ENCODE measurements around the gene IPMK.

IPMK gene

DNA sequence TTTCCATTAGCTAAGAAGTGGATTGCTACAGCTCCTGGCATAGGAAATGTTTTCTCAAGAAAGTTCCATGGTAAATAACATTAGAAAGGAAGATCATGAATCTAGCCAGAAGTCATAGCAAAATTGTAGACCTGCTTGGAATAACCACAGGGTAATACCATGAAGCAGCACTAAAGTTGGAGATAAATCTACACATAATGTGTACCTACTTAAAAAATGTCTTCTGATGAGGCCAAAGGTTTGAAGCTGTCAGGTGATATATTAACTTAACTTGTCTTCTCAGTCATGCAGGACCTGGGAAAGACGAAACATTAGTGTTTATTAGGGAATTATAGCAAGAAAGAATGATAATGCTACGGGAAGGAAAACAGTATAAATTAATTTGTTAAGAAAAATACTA lies 7.6 kb upstream of the IPMK start:
- no peak overlapping the region for H3K27ac ChIP-seq
- H4K20me1 ChIP-seq = peaks cover 0 to 21% (median 2%) of the 10 kb centered on the region in 11 experiments; a peak in 6 of 22 replicates
- H3K4me3 ChIP-seq = no peak overlapping the region
- peaks cover 19 to 61% (median 38%) of the 10 kb centered on the region in 11 experiments for H3K36me3 ChIP-seq
- TF ChIP-seq Cebpa-rat (IDR thresholded peaks at IDR 0.05) = no peak
- H3K4me1 ChIP-seq = peaks cover 12 to 32% (median 16%) of the 10 kb centered on the region in 10 experiments
- no peak overlapping the region for H3K9ac ChIP-seq
- peaks cover 0 to 5% (median 0%) of the 10 kb centered on the region in 11 experiments; a peak in 1 of 22 replicates for H3K9me3 ChIP-seq (replicated peaks in 1 of 11)
- H3K4me2 ChIP-seq = no peak overlapping the region
- no peaks in the 10 kb centered on the region for H3K27me3 ChIP-seq

DNA sequence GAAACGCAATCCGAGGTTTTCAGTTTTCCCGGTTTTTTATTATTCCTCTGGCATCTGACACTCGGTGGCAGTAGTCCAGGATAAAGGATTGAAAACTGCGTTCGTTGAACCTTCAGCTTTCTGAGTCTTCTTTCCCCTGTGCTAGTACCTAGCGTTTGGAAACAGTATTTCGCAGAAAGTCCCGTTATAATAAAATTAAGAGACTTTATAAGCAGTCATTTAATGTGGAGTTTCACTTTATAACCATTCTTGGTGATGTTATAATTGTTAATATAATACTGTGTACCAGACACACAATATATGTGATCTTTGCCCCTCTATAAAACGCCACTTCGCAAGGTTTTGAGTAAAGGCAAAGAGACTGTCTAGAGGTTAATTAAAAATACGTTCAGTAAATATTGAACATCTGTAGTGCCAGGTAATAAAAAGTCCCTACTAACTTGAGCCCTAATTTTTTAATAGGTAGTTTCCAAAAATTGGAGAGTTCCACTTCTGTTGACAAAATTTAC lies 2.1 kb upstream of the IPMK start:
- Histone ChIP-seq H4K20me1 (peaks cover 0 to 17% (median 5%) of the 10 kb centered on the region in 11 experiments; a peak in 8 of 22 replicates), H3K9ac (peak overlapping the region; percentile 85 to 99 (median 96)), H3K4me2 (peak overlapping the region; percentile 79 to 96 (median 93)), H3K27ac (peak overlapping the region; percentile 64 to 99 (median 95); a peak in 21 of 22 replicates), H3K9me3 (replicated peaks in 1 of 11) (peaks cover 0 to 4% (median 0%) of the 10 kb centered on the region in 11 experiments; a peak in 1 of 22 replicates), H3K4me1 (peaks cover 7 to 26% (median 20%) of the 10 kb centered on the region in 10 experiments), H3K36me3 (peaks cover 0 to 25% (median 5%) of the 10 kb centered on the region in 11 experiments; a peak in 7 of 22 replicates), H3K27me3 (no peaks in the 10 kb centered on the region), H3K4me3 (peak overlapping the region; percentile 72 to 97 (median 90))
- no peak for TF ChIP-seq Cebpa-rat (IDR thresholded peaks at IDR 0.05)

DNA sequence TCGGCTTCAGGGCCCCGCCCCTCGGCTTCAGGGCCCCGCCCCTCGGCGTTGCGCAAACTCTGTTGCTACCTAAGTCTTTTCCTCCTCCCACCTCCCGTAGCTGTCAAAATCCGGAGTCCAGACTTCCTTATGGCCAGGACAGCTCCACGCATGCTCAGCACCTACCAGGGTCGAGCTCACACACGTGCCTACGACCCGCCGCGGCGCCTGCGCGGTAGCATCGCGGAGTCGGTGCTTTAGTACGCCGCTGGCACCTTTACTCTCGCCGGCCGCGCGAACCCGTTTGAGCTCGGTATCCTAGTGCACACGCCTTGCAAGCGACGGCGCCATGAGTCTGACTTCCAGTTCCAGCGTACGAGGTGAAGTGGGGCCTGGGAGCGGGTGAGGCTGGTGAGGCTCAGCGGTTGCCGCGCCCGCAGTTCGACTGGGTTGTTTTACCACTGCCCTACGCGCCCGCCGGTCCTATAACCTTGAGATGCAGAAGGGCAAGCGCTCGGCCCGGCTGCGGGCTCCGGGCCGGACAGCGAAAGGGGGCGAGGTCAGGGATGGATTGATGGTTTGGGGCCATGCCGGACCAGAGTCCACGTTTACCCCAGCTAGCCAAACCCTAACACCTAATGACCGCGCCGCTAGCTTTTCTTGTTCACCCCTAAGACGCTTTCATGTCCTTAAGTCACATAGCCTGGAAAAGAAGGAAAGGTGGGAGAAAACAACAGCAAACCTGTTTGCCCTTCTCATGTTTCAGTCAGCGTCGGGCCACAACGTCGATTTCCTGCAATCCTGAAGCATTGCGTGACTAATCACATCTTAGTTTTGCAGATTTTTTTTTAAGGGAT lies 1.5 kb upstream of the IPMK start, which contains the start of gene CISD1:
TSS of gene CISD1 (plus strand) at position 217 of the 836 bp plus-strand sequence. CDS start at position 329, 112 bp downstream.
- Histone ChIP-seq H3K4me3 (peak within 1 kb of the TSS; percentile 72 to 97 (median 90)), H3K9ac (peak within 1 kb of the TSS; percentile 92 to 99 (median 97)), H3K27ac (peak within 1 kb of the TSS; percentile 93 to 100 (median 96)), H4K20me1 (peaks cover 0 to 12% (median 0%) of the 10 kb centered on the region in 11 experiments; a peak in 7 of 22 replicates), H3K36me3 (peaks cover 0 to 25% (median 5%) of the 10 kb centered on the region in 11 experiments; a peak in 7 of 22 replicates), H3K9me3 (replicated peaks in 1 of 11) (peaks cover 0 to 4% (median 0%) of the 10 kb centered on the region in 11 experiments; a peak in 1 of 22 replicates), H3K27me3 (no peaks in the 10 kb centered on the region), H3K4me2 (peak within 1 kb of the TSS; percentile 87 to 96 (median 93)), H3K4me1 (peaks cover 9 to 30% (median 21%) of the 10 kb centered on the region in 10 experiments)
- TF ChIP-seq Cebpa-rat (IDR thresholded peaks at IDR 0.05) = peak; percentile 73 to 93 (median 82); a peak in 20 of 22 replicates

DNA sequence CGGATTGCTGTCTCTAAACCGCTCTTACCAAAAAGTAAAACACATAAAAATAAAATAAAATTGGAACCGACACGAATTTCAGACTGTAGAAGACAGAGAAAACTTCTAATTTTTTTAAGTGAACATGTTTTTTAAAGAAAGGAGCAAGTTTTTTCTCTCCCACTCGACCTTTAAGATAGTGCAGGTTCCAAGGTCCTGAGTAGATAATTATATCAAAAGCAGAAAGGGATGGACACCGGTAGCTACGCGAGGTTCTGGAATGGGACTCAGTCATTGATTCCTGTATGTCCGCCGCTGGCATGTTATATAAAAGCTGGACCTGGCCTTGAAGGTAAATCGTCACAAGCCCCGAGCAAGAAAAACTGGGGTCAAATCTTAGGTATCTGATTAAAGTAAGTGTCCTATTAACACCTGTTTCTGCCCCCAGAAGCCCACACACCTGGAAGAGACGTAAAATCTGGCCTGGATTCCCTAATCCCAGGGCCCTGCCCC lies 806 bp upstream of the IPMK start:
- Histone ChIP-seq H3K9ac (peak overlapping the region; percentile 92 to 99 (median 97)), H3K27ac (peak overlapping the region; percentile 92 to 100 (median 96); a peak in 21 of 22 replicates), H3K27me3 (no peaks in the 10 kb centered on the region), H3K4me3 (peak overlapping the region; percentile 72 to 97 (median 90)), H4K20me1 (peaks cover 0 to 12% (median 0%) of the 10 kb centered on the region in 11 experiments; a peak in 8 of 22 replicates), H3K4me1 (peaks cover 12 to 35% (median 26%) of the 10 kb centered on the region in 10 experiments), H3K4me2 (peak overlapping the region; percentile 87 to 96 (median 93)), H3K36me3 (peaks cover 0 to 26% (median 7%) of the 10 kb centered on the region in 11 experiments; a peak in 7 of 22 replicates), H3K9me3 (replicated peaks in 1 of 11) (peaks cover 0 to 4% (median 0%) of the 10 kb centered on the region in 11 experiments; a peak in 1 of 22 replicates)
- TF ChIP-seq Cebpa-rat (IDR thresholded peaks at IDR 0.05) = no peak

DNA sequence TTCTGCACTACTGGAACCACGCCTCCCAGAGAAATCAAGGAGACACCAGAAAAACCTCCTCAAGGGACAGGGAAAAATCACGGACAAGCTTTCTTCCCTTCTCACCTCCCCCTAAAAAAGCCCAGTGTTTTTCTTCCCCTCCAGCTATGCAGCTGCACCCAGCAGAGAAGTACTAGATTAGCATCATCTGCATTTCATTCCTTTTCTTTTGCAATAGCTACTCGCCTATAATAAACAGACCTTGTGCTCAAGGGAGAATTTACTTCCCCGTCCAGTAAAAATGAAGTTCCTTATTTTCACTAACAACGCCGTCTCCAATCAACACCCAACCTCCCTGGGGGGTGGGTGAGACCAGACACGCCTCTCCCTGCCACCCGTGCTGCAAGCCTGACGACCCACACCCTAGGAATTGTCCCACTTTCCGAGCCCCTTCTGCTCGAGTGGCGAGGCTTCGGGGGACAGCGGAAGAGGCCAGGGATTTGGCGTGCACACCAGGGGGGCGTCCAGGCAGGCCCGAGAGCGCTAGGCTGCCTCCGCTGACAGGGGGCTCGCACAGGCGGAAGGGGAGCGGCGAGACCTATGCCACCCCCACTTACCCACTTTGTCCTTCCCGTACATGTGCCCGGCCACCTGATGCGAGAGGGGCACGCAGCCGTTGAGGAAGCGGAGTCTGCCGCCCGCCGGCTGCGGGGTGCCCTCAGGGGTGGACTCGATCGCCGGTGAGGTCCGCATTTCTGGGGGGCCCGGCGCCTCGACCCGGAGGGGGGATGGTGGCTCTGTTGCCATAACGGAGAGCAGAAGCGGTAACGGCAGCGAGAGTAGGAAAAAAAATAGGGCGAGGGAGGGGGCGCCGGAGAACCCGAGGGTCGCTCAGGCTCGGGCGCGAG lies 625 bp downstream of the IPMK start:
- H4K20me1 ChIP-seq = peaks cover 0 to 22% (median 6%) of the 10 kb centered on the region in 11 experiments; a peak in 8 of 22 replicates
- H3K4me3 ChIP-seq = peak overlapping the region; percentile 72 to 97 (median 90)
- H3K9ac ChIP-seq = peak overlapping the region; percentile 92 to 99 (median 97)
- H3K9me3 ChIP-seq (replicated peaks in 1 of 11) = peaks cover 0 to 4% (median 0%) of the 10 kb centered on the region in 11 experiments; a peak in 1 of 22 replicates
- TF ChIP-seq Cebpa-rat (IDR thresholded peaks at IDR 0.05) = peak in 3 of 11 experiments; percentile 39 to 47 (median 41); a peak in 3 of 22 replicates
- peak overlapping the region; percentile 92 to 100 (median 96) for H3K27ac ChIP-seq
- peaks cover 0 to 20% (median 5%) of the 10 kb centered on the region in 11 experiments; a peak in 7 of 22 replicates for H3K36me3 ChIP-seq
- no peaks in the 10 kb centered on the region for H3K27me3 ChIP-seq
- H3K4me2 ChIP-seq = peak overlapping the region; percentile 76 to 96 (median 93)
- peaks cover 19 to 46% (median 37%) of the 10 kb centered on the region in 10 experiments for H3K4me1 ChIP-seq

DNA sequence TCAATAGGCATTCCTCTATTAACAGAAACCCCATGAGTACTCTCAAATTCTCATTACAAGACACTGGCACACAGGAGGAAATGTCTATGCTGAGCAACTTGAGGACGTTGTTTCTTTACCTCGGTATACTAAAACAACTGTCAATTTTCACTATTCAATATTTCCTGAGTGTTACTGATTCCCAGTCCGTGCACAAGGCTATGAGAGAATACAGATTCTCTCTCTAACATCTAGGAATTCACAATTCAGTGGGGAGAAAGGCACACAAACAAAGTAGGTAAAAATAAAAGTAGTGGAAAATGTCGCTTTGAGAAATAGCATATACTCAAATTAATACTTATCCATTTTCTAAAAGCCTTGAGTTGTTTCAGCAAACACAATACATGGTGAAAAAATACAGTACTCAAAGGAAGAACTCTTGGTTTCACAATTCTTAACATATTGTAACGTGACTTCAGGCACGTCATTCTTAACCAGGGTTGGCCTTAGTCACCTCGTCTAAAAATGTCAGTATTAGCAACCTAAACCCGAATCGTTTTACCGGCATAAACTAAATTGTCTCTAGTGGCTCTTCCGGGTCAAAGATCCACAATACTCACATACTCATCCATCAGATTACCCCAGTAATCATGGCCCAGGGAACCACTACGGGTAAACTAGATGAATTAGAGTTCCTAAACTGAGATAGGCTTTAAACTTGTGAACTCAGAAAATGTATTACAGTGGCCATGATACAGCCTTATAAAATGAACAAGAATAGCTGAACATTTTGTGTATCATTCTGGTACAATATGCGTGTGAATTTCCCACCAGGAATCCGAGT lies 1.5 kb downstream of the IPMK start:
- peaks cover 0 to 12% (median 0%) of the 10 kb centered on the region in 11 experiments; a peak in 4 of 22 replicates for H3K36me3 ChIP-seq
- H3K4me1 ChIP-seq = peaks cover 19 to 46% (median 37%) of the 10 kb centered on the region in 10 experiments
- peak overlapping the region; percentile 92 to 100 (median 96) for H3K27ac ChIP-seq

DNA sequence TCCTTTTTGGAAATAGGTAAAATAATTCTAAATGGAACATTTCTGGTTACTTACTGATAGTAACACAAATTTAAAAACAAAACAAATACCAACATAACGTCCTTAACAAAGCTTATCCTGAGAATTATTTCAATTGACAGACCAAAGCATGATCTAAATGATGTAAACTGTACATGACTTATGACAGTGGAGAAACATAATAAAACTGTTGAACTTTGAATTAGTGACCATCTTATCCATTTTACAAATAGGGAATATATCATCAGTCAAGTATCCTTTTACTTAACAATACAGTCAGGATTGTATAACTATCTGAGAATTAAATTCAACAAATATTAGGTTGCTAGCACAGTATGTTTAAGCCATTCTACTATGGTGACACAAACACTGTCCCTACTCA lies 2.4 kb downstream of the IPMK start:
- H3K4me3 ChIP-seq = peak overlapping the region; percentile 72 to 97 (median 90)
- peak overlapping the region; percentile 92 to 99 (median 97); a peak in 20 of 22 replicates for H3K9ac ChIP-seq
- peak overlapping the region; percentile 92 to 100 (median 96) for H3K27ac ChIP-seq
- peak overlapping the region; percentile 76 to 96 (median 93); a peak in 20 of 22 replicates for H3K4me2 ChIP-seq
- peaks cover 0 to 36% (median 6%) of the 10 kb centered on the region in 11 experiments; a peak in 8 of 22 replicates for H4K20me1 ChIP-seq
- H3K9me3 ChIP-seq (replicated peaks in 1 of 11) = peaks cover 0 to 5% (median 0%) of the 10 kb centered on the region in 11 experiments; a peak in 2 of 22 replicates
- no peak for TF ChIP-seq Cebpa-rat (IDR thresholded peaks at IDR 0.05)
- H3K4me1 ChIP-seq = peaks cover 12 to 50% (median 29%) of the 10 kb centered on the region in 10 experiments
- H3K36me3 ChIP-seq = peaks cover 0 to 10% (median 0%) of the 10 kb centered on the region in 11 experiments; a peak in 3 of 22 replicates
- no peaks in the 10 kb centered on the region for H3K27me3 ChIP-seq

More for the DNA sequence above, 1.5 kb downstream of the IPMK start:
- Histone ChIP-seq H3K27me3 (no peaks in the 10 kb centered on the region), H3K4me2 (peak overlapping the region; percentile 76 to 96 (median 93)), H4K20me1 (peaks cover 0 to 27% (median 6%) of the 10 kb centered on the region in 11 experiments; a peak in 8 of 22 replicates), H3K9me3 (replicated peaks in 1 of 11) (0 out of 22 replicates have a peak, but pooled peaks cover 0 to 4% (median 0%) of the 10 kb centered on the region in 11 experiments), H3K4me3 (peak overlapping the region; percentile 72 to 97 (median 90)), H3K9ac (peak overlapping the region; percentile 92 to 99 (median 97))
- no peak for TF ChIP-seq Cebpa-rat (IDR thresholded peaks at IDR 0.05)

Data from BLaER1 treated with 17β-estradiol and CSF1 and Interleukin-3, amounts not matched to agents 10 nM and 100 nM (cell line).